ENCODE measurements around the gene RAB6A. TPM values are rescaled to one million over a fixed set of nuclear protein-coding genes. Genes with fewer than 3 reads are reported as not detected.

The RAB6A gene
- polyA plus RNA-seq, 2 of the 4 experiments (the other 2 are of a cell fraction) = 75.7 to 141 TPM

- H3K27ac ChIP-seq = no peak overlapping the region
- no peaks in the 10 kb centered on the region for H3K9me3 ChIP-seq
- no peak for DNase-seq (ENCODE audit: low read depth in 1 of 2, low spot score in 1 of 2)
- no peak overlapping the region for H3K4me3 ChIP-seq
- no peak for ATAC-seq
- H3K4me2 ChIP-seq = no peak overlapping the region
- ChIA-PET POLR2A (no interaction called here), CTCF (interaction anchor here (0.6 to 8.7 kb wide), 7 partner anchors 12 to 341 kb away, joined by 3 to 81 read pairs (median 5); no protein-coding TSS in a partner anchor)
- TF ChIP-seq ZC3H11A (IDR thresholded peaks at IDR 0.05) (no peak), RAD21 (conservative IDR thresholded peaks at IDR 0.05 in 1 of 2, IDR thresholded peaks at IDR 0.05 in 1 of 2) (no peak), TP53 (CRISPR knock-in tag; IDR thresholded peaks at IDR 0.05) (no peak), MAZ (IDR thresholded peaks at IDR 0.05; ENCODE audit: borderline replicate concordance, low read depth, low read length) (no peak), CHD4 (IDR thresholded peaks at IDR 0.05; ENCODE audit: borderline replicate concordance) (no peak), POLR2AphosphoS2 (conservative IDR thresholded peaks at IDR 0.05; ENCODE audit: low read length) (no peak), EP300 (IDR thresholded peaks at IDR 0.05) (no peak), FOXS1 (CRISPR knock-in tag; IDR thresholded peaks at IDR 0.05) (no peak), ZNF302 (CRISPR knock-in tag; IDR thresholded peaks at IDR 0.05) (no peak)
- 92% methylated on average over 3 of the region's 8 CpGs for WGBS (ENCODE audit: missing lambda C conversion rate)
- no peak for FAIRE-seq
- no peaks in the 10 kb centered on the region for H3K4me1 ChIP-seq
These were observed 112.3 kb downstream of the RAB6A start for GRCh38 chr11:73648571-73649046.

DNA sequence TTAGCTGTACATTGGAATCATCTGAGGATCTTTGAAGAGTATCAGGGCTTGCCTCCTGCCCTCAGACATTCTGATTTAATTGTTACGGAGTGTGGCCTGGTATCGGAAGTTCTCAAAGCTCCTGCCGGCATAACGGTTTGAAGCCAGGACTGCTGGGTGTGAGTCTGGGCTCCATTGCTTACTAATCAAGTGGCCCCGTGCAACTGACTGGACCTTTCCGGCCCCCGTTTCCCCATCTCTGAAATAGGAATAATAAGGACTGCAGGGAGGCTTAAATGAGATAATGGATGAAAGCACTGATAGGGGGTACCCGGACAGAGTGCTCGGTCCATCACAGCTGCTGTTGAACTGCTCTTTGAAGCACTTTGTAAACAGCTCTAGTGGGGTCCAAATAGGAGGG is 112.8 kb downstream of the RAB6A start:
- no peak for DNase-seq (ENCODE audit: low read depth in 1 of 2, low spot score in 1 of 2)
- FAIRE-seq = no peak
- no peak for ATAC-seq
- CTCF ChIA-PET = interaction anchor here (1.3 to 8.7 kb wide), 6 partner anchors 12 to 341 kb away, joined by 3 to 81 read pairs (median 7); no protein-coding TSS in a partner anchor
- no peaks in the 10 kb centered on the region for H3K4me1 ChIP-seq
- H3K4me3 ChIP-seq = no peak overlapping the region
- POLR2A ChIA-PET = no interaction called here
- no peak overlapping the region for H3K4me2 ChIP-seq
- no peaks in the 10 kb centered on the region for H3K9me3 ChIP-seq
- WGBS (ENCODE audit: missing lambda C conversion rate) = 73% methylated on average over 9 of the region's 9 CpGs
- TF ChIP-seq RNF2 (IDR thresholded peaks at IDR 0.05; ENCODE audit: borderline replicate concordance, low read depth) = no peak
- TF ChIP-seq KDM1A (IDR thresholded peaks at IDR 0.05; ENCODE audit: low read depth) = no peak
- TF ChIP-seq BHLHE40 (IDR thresholded peaks at IDR 0.05; ENCODE audit: low read depth, low read length) = no peak
- no peak overlapping the region for H3K27ac ChIP-seq

GRCh38 chr11:73647459-73648100 is 113.3 kb downstream of the RAB6A start:
- DNase-seq (ENCODE audit: low read depth in 1 of 2, low spot score in 1 of 2) = peak; percentile 58 to 62
- Histone ChIP-seq H3K9me3 (no peaks in the 10 kb centered on the region), H3K4me3 (peak overlapping the region; percentile 18; the same call in 1 of the 3 replicates), H3K4me2 (peak overlapping the region; percentile 60), H3K4me1 (no peaks in the 10 kb centered on the region), H3K27ac (0 out of 6 replicates have a peak overlapping the region, but pooled peaks of 1 of the 2 experiments have one; percentile 14)
- ATAC-seq = peak; percentile 81 to 89
- ChIA-PET CTCF (interaction anchor here (0.6 to 8.7 kb wide), 8 partner anchors 9 to 340 kb away, joined by 3 to 81 read pairs (median 4); no protein-coding TSS in a partner anchor), POLR2A (no interaction called here)
- no peak for FAIRE-seq
- WGBS (ENCODE audit: missing lambda C conversion rate) = 46% methylated on average over 21 of the region's 23 CpGs
- TF ChIP-seq FOSL2 (IDR thresholded peaks at IDR 0.05) (no peak), FOSL2 (CRISPR knock-in tag; IDR thresholded peaks at IDR 0.05) (peak; percentile 37), RARB (CRISPR knock-in tag; IDR thresholded peaks at IDR 0.05) (no peak)

DNA sequence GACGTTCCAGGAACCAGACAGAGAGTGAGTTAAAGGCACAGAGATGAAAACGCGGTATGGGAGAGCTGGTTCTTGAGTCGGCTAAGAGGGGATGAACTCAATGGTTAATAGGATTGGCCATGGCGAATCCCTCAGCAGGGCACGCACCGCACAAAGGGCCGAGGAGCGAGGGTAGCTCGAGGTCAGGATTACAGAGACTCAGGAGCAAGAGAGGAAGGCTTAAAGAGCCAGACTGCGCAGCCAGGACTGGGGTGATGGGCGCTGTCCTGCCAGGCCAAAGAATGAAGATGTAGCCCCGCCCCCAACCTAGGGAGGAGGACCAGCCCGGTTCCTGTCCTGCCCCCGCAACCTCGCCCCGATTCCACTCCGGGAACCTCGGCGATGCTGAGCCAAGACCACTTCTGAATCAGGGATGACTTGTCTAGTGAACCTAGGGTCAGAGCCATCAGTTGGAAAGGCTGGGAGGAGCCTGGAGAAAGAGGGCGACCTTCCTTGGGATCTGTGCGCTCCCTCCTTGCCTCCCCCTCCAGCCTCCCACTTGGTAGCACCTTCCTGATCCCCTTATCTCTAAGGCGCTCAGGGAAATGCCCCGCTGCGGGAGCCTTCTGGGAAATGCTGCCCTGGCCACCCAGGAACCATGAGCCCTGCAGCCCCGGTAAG is 114.8 kb downstream of the RAB6A start, which contains the start of gene PLEKHB1:
Gene PLEKHB1, plus strand, starts transcription at position 610 of the 660 bp plus-strand sequence. Its CDS starts 28 bp downstream, at position 638.
- H3K4me3 ChIP-seq = peak within 1 kb of the TSS; percentile 18; the same call in 1 of the 3 replicates
- no peaks in the 10 kb centered on the region for H3K4me1 ChIP-seq
- ChIA-PET CTCF (interaction anchor here (0.6 to 8.7 kb wide), 6 partner anchors 15 to 253 kb away, joined by 3 to 81 read pairs (median 8); no protein-coding TSS in a partner anchor), POLR2A (no interaction called here)
- DNase-seq (ENCODE audit: low read depth in 1 of 2, low spot score in 1 of 2) (no peak), ATAC-seq (0 out of 6 replicates have a peak, but pooled peaks of 1 of the 2 experiments have one; percentile 12), FAIRE-seq (no peak)
- H3K4me2 ChIP-seq = peak within 1 kb of the TSS; percentile 60
- 77% methylated on average over 26 of the region's 26 CpGs for WGBS (ENCODE audit: missing lambda C conversion rate)
- no peak within 1 kb of the TSS for H3K27ac ChIP-seq
- TF ChIP-seq KDM1A (IDR thresholded peaks at IDR 0.05; ENCODE audit: low read depth) = no peak
- no peak for TF ChIP-seq MAX (IDR thresholded peaks at IDR 0.05)
- no peak for TF ChIP-seq CHD2 (IDR thresholded peaks at IDR 0.05; ENCODE audit: low read length, partially characterized antibody)
- no peak for TF ChIP-seq NFE2L2 (conservative IDR thresholded peaks at IDR 0.05; ENCODE audit: low read length)
- TF ChIP-seq, protein P1, sequence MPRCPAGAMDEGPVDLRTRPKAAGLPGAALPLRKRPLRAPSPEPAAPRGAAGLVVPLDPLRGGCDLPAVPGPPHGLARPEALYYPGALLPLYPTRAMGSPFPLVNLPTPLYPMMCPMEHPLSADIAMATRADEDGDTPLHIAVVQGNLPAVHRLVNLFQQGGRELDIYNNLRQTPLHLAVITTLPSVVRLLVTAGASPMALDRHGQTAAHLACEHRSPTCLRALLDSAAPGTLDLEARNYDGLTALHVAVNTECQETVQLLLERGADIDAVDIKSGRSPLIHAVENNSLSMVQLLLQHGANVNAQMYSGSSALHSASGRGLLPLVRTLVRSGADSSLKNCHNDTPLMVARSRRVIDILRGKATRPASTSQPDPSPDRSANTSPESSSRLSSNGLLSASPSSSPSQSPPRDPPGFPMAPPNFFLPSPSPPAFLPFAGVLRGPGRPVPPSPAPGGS (IDR thresholded peaks at IDR 0.05) = no peak
- TF ChIP-seq RNF2 (IDR thresholded peaks at IDR 0.05; ENCODE audit: borderline replicate concordance, low read depth) = no peak
- no peak for TF ChIP-seq JUN (IDR thresholded peaks at IDR 0.05)
- TF ChIP-seq ZC3H11A (IDR thresholded peaks at IDR 0.05) = no peak
- no peak for TF ChIP-seq RCOR1 (IDR thresholded peaks at IDR 0.05; ENCODE audit: low read depth, low read length)
- no peak for TF ChIP-seq HOXA7 (CRISPR knock-in tag; IDR thresholded peaks at IDR 0.05)
- no peak for TF ChIP-seq FOSL2 (IDR thresholded peaks at IDR 0.05)
- no peak for TF ChIP-seq FOSL2 (CRISPR knock-in tag; IDR thresholded peaks at IDR 0.05)
- no peak for TF ChIP-seq TP53 (CRISPR knock-in tag; IDR thresholded peaks at IDR 0.05)
- no peak for TF ChIP-seq ESRRA (IDR thresholded peaks at IDR 0.05; ENCODE audit: borderline replicate concordance, low read length)
- no peak for TF ChIP-seq PHF8 (IDR thresholded peaks at IDR 0.05; ENCODE audit: borderline replicate concordance, low read depth)
- no peak for TF ChIP-seq FOXS1 (CRISPR knock-in tag; IDR thresholded peaks at IDR 0.05)
- H3K9me3 ChIP-seq = no peaks in the 10 kb centered on the region
